K562 treated with DMSO at 1 percent for 4 hours (cell line): ENCODE data around the gene PET100. TPM values are rescaled to one million over a fixed set of nuclear protein-coding genes. Genes with fewer than 3 reads are reported as not detected.

Experiments
- total RNA-seq: library from RNA; unstranded; fragments of 300-600 nt; gene quantifications from 2 replicates; pipeline ENCODE4 v1.2.3, GENCODE V29; 2022; ENCODE audit not compliant: insufficient read depth

The PET100 gene
- total RNA-seq: 19.4 and 24.7 TPM in 2 replicates

GRCh38 chr19:7629347-7630054, at the start of gene PET100, which contains the start of gene XAB2:
TSS of gene PET100 (plus strand) at chr19:7629793. CDS start at chr19:7629834, 41 bp downstream.
TSS of gene XAB2 (minus strand) at chr19:7629545. CDS start at chr19:7629527, 18 bp downstream.

GRCh38 chr19:7595466-7596133, 34.0 kb upstream of the PET100 start, which contains the start of gene CAMSAP3:
TSS of gene CAMSAP3 (plus strand) at chr19:7595863. CDS start at chr19:7596003, 140 bp downstream.

GRCh38 chr19:7633698-7634097, 4.1 kb downstream of the PET100 start, which contains the start of gene PCP2:
TSS of gene PCP2 (minus strand) at chr19:7633719. CDS start at chr19:7633457, 262 bp downstream.

GRCh38 chr19:7636691-7637373, 7.2 kb downstream of the PET100 start, which contains the start of gene STXBP2:
TSS of gene STXBP2 (plus strand) at chr19:7637110. CDS start at chr19:7637150, 40 bp downstream.

GRCh38 chr19:7668842-7669241, 39.2 kb downstream of the PET100 start, which contains the start of gene RETN:
TSS of gene RETN (plus strand) at chr19:7669049. CDS start at chr19:7669327, 278 bp downstream.

GRCh38 chr19:7676854-7677253, 47.3 kb downstream of the PET100 start, which contains the start of gene MCEMP1:
TSS of gene MCEMP1 (plus strand) at chr19:7677090. CDS start at chr19:7677121, 31 bp downstream.

GRCh38 chr19:7680606-7681339, 51.2 kb downstream of the PET100 start, which contains the start of gene TRAPPC5:
TSS of gene TRAPPC5 (plus strand) at chr19:7680833. CDS start at chr19:7682254, 1,421 bp downstream.

Other genes starting within 250 kb of the PET100 start
- gene PEX11G, start 140.8 kb upstream of the PET100 start, total RNA-seq: 2.1 and 5.4 TPM in 2 replicates
- gene ZNF358, start 113.7 kb upstream of the PET100 start, total RNA-seq: 33.5 and 40.3 TPM in 2 replicates
- 17.8 and 26.3 TPM in 2 replicates for gene MCOLN1, start 107.2 kb upstream of the PET100 start, total RNA-seq
- 44.3 and 75.9 TPM in 2 replicates for gene PNPLA6, start 94.1 kb upstream of the PET100 start, total RNA-seq
- 2.8 and 3.5 TPM in 2 replicates for gene CAMSAP3, start 33.9 kb upstream of the PET100 start, total RNA-seq
- 73.4 and 73.7 TPM in 2 replicates for gene XAB2, start 248 bp upstream of the PET100 start, total RNA-seq
- not detected in 2 replicates for gene PCP2, start 3.9 kb downstream of the PET100 start, total RNA-seq
- 219 and 238 TPM in 2 replicates for gene STXBP2, start 7.3 kb downstream of the PET100 start, total RNA-seq
- not detected in 2 replicates for gene RETN, start 39.3 kb downstream of the PET100 start, total RNA-seq
- 1.6 and 3.9 TPM in 2 replicates for gene MCEMP1, start 47.3 kb downstream of the PET100 start, total RNA-seq
- 90.6 and 98.1 TPM in 2 replicates for gene TRAPPC5, start 51.0 kb downstream of the PET100 start, total RNA-seq
- gene FCER2, start 72.3 kb downstream of the PET100 start, total RNA-seq: not detected in 2 replicates
- not detected in 2 replicates for gene CLEC4G, start 102.3 kb downstream of the PET100 start, total RNA-seq
- not detected in 2 replicates for gene CD209, start 117.7 kb downstream of the PET100 start, total RNA-seq
- 0.40 TPM in 1 of 2 replicates, not detected in the other for gene CLEC4M, start 133.4 kb downstream of the PET100 start, total RNA-seq
- 7.9 and 13.4 TPM in 2 replicates for gene EVI5L, start 200.4 kb downstream of the PET100 start, total RNA-seq
- gene PRR36, start 244.6 kb downstream of the PET100 start, total RNA-seq: 0.12 TPM in 1 of 2 replicates, not detected in the other